ENCODE data around the gene AAR2. TPM values are rescaled to one million over a fixed set of nuclear protein-coding genes. Genes with fewer than 3 reads are reported as not detected.
A peak's percentile ranks its signal among the peaks of the same experiment; 100 is the strongest.

The AAR2 gene
- polyA plus RNA-seq, 1 donor from 2014 or later = 28.1 TPM

- H3K9me2 ChIP-seq (ENCODE audit: insufficient read depth, low read length) = no peaks in the 10 kb centered on the region
- no peaks in the 10 kb centered on the region for H3K36me3 ChIP-seq (ENCODE audit: insufficient read depth, low read length)
- peaks cover 24% of the 10 kb centered on the region for H3K27me3 ChIP-seq (ENCODE audit: insufficient read depth, low read depth, low read length)
- no peak overlapping the region for H3K27ac ChIP-seq (ENCODE audit: low read length)
- no peaks in the 10 kb centered on the region for H3K79me2 ChIP-seq (replicated peaks; ENCODE audit: insufficient read depth, low read length)
- H3K4me3 ChIP-seq (ENCODE audit: low read length) = peak overlapping the region; percentile 82
- no peak overlapping the region for H3K9ac ChIP-seq (ENCODE audit: low read length)
- no peaks in the 10 kb centered on the region for H3F3A ChIP-seq (ENCODE audit: insufficient read depth, low read length, poor library complexity, severe bottlenecking)
- no peaks in the 10 kb centered on the region for H3K9me3 ChIP-seq (ENCODE audit: low read length)
- peak overlapping the region; percentile 15 for H3K4me2 ChIP-seq (ENCODE audit: low read length)
- no peaks in the 10 kb centered on the region for H4K20me1 ChIP-seq (ENCODE audit: insufficient read depth)
- no peak for TF ChIP-seq SMC3 (conservative IDR thresholded peaks at IDR 0.05; ENCODE audit: poor library complexity)
- TF ChIP-seq REST (IDR thresholded peaks at IDR 0.05; ENCODE audit: borderline replicate concordance) = no peak
- TF ChIP-seq TAF1 (IDR thresholded peaks at IDR 0.05; ENCODE audit: low read depth) = no peak
- no peak overlapping the region for H2AFZ ChIP-seq (ENCODE audit: low read depth, low read length)
Observed at GRCh38 chr20:36304786-36305495, 68.7 kb downstream of the AAR2 start.

GRCh38 chr20:36305602-36306551 is 69.6 kb downstream of the AAR2 start, which contains the start of gene DLGAP4:
Gene DLGAP4 (plus strand): TSS chr20:36306339. CDS start chr20:36431718, 125,379 bp downstream.
- peak within 1 kb of the TSS; percentile 56 for H2AFZ ChIP-seq (ENCODE audit: low read depth, low read length)
- H3K27me3 ChIP-seq (ENCODE audit: insufficient read depth, low read depth, low read length) = peaks cover 24% of the 10 kb centered on the region

More at GRCh38 chr20:36305602-36306551, 69.6 kb downstream of the AAR2 start, which contains the start of gene DLGAP4:
- H3K79me2 ChIP-seq (replicated peaks; ENCODE audit: insufficient read depth, low read length) = no peaks in the 10 kb centered on the region
- H3K9ac ChIP-seq (ENCODE audit: low read length) = peak within 1 kb of the TSS; percentile 74
- no peaks in the 10 kb centered on the region for H3K36me3 ChIP-seq (ENCODE audit: insufficient read depth, low read length)
- no peaks in the 10 kb centered on the region for H3K9me2 ChIP-seq (ENCODE audit: insufficient read depth, low read length)
- peak within 1 kb of the TSS; percentile 69 for H3K4me2 ChIP-seq (ENCODE audit: low read length)
- H3F3A ChIP-seq (ENCODE audit: insufficient read depth, low read length, poor library complexity, severe bottlenecking) = no peaks in the 10 kb centered on the region
- no peaks in the 10 kb centered on the region for H4K20me1 ChIP-seq (ENCODE audit: insufficient read depth)
- H3K9me3 ChIP-seq (ENCODE audit: low read length) = no peaks in the 10 kb centered on the region
- TF ChIP-seq TAF1 (IDR thresholded peaks at IDR 0.05; ENCODE audit: low read depth) = no peak
- no peak for TF ChIP-seq MXI1 (conservative IDR thresholded peaks at IDR 0.05; ENCODE audit: poor library complexity, severe bottlenecking)
- TF ChIP-seq REST (IDR thresholded peaks at IDR 0.05; ENCODE audit: borderline replicate concordance) = no peak
- no peak for TF ChIP-seq POLR2AphosphoS5 (IDR thresholded peaks at IDR 0.05)
- no peak for TF ChIP-seq CTCF (IDR thresholded peaks at IDR 0.05; ENCODE audit: poor library complexity, severe bottlenecking)
- TF ChIP-seq EZH2 (IDR thresholded peaks at IDR 0.05; ENCODE audit: borderline replicate concordance, insufficient read depth, low read length, poor library complexity, severe bottlenecking) = no peak
- TF ChIP-seq EP300 (conservative IDR thresholded peaks at IDR 0.05; ENCODE audit: poor library complexity, severe bottlenecking) = no peak
- TF ChIP-seq SMC3 (conservative IDR thresholded peaks at IDR 0.05; ENCODE audit: poor library complexity) = no peak
- TF ChIP-seq RAD21 (conservative IDR thresholded peaks at IDR 0.05) = no peak
- peak within 1 kb of the TSS; percentile 82 for H3K4me3 ChIP-seq (ENCODE audit: low read length)
- H3K27ac ChIP-seq (ENCODE audit: low read length) = peak within 1 kb of the TSS; percentile 18

All from neural cell (in vitro differentiated cells).